HT1080 (cell line): Measurements from ENCODE around the gene SUCLG2. TPM values are rescaled to one million over a fixed set of nuclear protein-coding genes. Genes with fewer than 3 reads are reported as not detected.

ENCODE experiments used
- DNase-seq: peaks from one replicate; pipeline ENCODE4 v3.0.0-alpha.2; 2015; ENCODE audit warnings: low read depth
- total RNA-seq: library from RNA; depleted of rRNA; stranded (reverse); fragments of >200 nt; shearing (Covaris generic); gene quantifications from 2 replicates; pipeline ENCODE4 v1.2.3, GENCODE V29; 2014

SUCLG2 gene
- total RNA-seq, 1 experiment from 2014 or later = 45.0 TPM

DNA sequence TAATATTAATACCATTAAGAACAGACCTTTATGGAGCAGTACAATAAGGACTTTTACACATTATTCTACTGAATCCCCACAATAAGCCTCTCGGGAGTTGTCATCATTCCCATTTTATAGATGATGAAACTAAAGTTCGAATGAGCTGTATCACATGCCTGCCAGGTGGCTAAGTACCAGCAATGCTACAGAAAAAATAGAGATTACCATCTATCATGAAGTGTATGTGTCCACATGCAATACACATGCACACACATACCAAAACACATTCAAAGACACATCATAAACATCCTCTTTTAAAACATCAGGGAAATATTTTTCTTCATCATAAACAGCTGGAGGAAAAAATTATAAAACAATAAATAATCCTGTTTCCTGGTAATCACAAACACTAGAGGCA, 136.6 kb downstream of the SUCLG2 start:
- DNase-seq = no peak

DNA sequence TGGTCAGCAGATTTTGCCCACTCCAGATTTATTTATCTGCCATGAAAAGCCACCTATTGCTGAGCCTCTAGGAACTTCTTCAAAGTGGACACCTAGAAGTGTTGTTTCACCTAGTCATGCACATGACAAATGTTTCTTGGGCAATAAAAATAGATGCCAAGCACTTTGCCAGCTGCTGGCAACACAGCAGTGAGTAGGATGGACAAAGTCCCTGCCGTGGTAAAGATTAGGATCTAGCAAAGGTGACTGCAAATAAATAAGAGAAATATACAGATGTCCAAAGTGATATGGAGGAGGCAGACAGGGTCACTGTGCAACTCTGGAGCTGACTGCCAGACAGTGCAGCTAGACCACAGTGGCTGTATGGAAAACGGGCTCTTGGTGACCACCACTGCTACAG, 137.9 kb downstream of the SUCLG2 start:
- no peak for DNase-seq

GRCh38 chr3:67515778-67516177, 138.6 kb downstream of the SUCLG2 start:
- DNase-seq = no peak

DNA sequence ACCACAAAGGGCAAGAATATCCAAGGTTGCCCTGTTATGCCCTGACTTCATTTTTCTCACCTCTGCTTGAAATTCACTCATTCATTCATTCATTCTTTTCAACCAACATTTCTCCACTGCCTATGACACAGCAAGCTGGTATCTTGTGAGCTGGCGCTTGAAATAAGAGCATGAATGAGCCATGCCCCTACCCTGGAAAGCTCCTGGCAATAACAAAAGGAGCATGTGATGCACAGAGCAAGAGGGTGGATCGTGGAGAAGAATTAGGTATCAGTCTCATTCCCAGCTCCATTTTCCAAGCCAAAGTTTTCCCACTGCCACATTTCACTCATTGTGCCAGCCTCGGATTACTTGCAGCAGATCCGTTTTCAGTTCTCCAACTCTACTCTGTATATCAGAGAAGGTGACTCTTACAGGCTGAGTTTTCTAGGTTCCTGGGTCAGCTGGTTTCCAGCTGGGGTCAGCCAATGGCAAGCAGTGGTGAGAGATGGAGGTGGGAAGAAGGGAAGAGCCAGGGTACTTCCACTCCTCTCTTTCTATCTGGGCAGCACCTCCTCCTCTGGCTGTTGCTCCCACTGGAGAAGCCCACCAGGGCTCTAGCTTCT, 144.8 kb downstream of the SUCLG2 start:
- peak; percentile 54 for DNase-seq

DNA sequence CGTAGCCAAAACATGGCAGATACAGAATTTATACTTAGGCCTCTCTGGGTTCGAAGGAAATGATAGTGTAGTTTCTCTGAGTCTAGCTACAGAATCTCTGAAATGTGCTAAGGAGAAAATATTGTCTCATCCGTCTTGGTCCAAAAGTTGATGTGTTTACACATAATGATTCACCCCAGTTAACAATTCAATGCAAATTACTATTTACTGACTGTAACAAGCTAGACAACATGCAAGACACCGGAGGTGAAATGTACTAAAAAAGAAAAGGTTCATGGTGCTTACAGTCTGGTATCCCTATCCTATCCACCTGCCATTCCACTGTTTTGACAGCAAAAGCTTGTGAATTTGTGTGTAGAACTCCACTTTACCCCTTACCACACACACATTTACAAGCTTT, 146.8 kb downstream of the SUCLG2 start:
- DNase-seq = no peak

- DNase-seq = no peak
Measured at GRCh38 chr3:67500709-67501108, 153.7 kb downstream of the SUCLG2 start.

DNA sequence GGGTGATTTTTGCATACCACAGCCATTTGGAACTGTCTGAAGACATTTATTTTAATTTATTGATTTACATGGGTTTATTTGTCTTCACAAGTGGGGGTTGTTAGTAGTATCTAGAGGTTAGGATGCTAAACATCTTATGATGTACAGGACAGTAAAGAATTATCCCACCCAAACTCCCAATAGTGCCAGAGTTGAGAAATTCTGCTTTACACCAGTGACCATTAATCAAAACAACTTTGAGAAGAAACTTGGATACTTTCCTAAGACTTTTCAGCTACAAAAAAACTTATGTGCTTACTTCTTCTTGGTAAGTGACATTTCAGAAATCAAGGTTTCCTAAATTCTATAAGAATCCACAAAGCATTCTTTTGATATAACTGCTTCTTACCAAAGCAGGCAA, 156.7 kb downstream of the SUCLG2 start:
- DNase-seq = no peak

GRCh38 chr3:67495751-67496150, 158.7 kb downstream of the SUCLG2 start:
- no peak for DNase-seq

- no peak for DNase-seq
Measured at GRCh38 chr3:67493808-67494207, 160.6 kb downstream of the SUCLG2 start.

- DNase-seq = no peak
Measured at GRCh38 chr3:67490658-67491057, 163.8 kb downstream of the SUCLG2 start.

- DNase-seq = no peak
Measured at GRCh38 chr3:67489816-67490215, 164.6 kb downstream of the SUCLG2 start.

GRCh38 chr3:67487564-67488114, 166.8 kb downstream of the SUCLG2 start:
- no peak for DNase-seq

GRCh38 chr3:67486883-67487282, 167.5 kb downstream of the SUCLG2 start:
- no peak for DNase-seq

GRCh38 chr3:67484085-67484484, 170.3 kb downstream of the SUCLG2 start:
- DNase-seq = peak; percentile 14

GRCh38 chr3:67481126-67481525, 173.3 kb downstream of the SUCLG2 start:
- DNase-seq = no peak

- no peak for DNase-seq
Measured at GRCh38 chr3:67478423-67478822, 176.0 kb downstream of the SUCLG2 start.

DNA sequence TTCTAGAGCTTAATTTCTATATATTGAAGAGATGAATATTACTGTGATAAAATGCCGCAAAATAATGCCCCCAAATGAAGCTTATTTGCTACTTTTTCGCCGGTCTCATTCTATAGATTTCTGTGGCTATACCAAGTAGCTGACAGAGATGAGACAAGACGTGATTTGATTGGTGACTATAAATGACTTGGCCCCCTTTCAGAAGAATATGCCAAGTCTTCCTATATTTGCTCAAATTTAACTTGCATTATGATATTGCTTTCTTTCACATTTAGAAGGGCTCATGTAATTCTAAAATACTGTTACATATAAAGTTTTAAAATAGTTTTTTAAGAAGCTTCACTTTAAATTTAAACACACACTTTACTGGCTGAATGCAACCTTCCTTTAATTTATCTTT, 180.1 kb downstream of the SUCLG2 start:
- DNase-seq = no peak

GRCh38 chr3:67472674-67473201, 181.7 kb downstream of the SUCLG2 start:
- no peak for DNase-seq

GRCh38 chr3:67470207-67470606, 184.2 kb downstream of the SUCLG2 start:
- DNase-seq = no peak

GRCh38 chr3:67468511-67468910, 185.9 kb downstream of the SUCLG2 start:
- peak; percentile 52 for DNase-seq

DNA sequence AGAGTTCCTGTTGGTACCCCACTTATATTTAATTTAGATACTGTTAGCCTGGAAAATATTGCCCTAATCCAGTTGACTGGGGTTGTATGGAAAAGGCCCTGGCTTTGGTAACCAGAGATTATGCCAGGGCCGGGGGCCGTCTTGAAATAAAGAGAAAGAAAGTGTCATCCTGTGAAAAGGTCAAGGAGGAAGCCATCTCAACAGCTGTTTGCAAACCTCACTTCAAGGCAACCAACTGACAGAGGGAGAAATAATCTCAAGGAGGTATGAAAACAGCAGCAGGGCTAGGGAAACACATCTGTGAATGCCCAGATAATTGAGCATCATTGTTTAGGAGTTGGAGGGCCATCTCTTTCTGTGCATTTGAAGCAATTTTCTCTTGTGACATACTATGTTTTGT, 190.8 kb downstream of the SUCLG2 start:
- DNase-seq = no peak

GRCh38 chr3:67462187-67462586, 192.2 kb downstream of the SUCLG2 start:
- no peak for DNase-seq

GRCh38 chr3:67461667-67462142, 192.7 kb downstream of the SUCLG2 start:
- DNase-seq = peak; percentile 84
